GM19239 (cell line): ENCODE data around the gene ZMYND10.

Source experiments
- DNase-seq: peaks from one replicate; pipeline ENCODE4 v3.0.0; 2011; ENCODE audit warnings: low spot score; ENCODE audit not compliant: insufficient read length
- FAIRE-seq: peaks from 2 replicates; lab custom pipeline; 2011; peaks lifted over from hg19 to GRCh38; lab: Jason Lieb, UNC

Gene ZMYND10

GRCh38 chr3:50345586-50346234 lies at the start of gene ZMYND10:
Gene ZMYND10, minus strand, starts transcription at chr3:50345732. Its CDS starts 153 bp downstream, at chr3:50345579.
- FAIRE-seq (peak; percentile 97), DNase-seq (no peak)

DNA sequence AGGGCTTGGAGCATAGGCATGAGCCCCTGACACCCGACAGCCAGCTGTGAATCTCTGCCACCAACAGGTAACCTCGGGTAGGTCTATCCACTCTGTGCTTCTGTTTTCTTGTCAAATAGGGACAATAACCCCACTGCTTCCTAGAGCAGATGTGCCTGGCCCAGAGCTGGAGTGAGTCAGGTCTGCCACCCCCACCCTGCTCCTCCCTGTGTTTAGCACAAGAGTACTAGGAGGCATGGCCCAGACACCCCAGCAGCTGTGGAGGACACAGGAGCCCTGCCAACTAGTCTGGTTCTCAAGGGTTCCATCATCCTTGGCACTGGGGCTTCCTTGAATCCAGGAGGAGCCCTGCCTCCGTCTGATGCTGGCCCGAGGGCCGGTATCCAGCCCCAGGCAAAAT lies 47.5 kb upstream of the ZMYND10 start:
- FAIRE-seq (no peak), DNase-seq (no peak)

DNA sequence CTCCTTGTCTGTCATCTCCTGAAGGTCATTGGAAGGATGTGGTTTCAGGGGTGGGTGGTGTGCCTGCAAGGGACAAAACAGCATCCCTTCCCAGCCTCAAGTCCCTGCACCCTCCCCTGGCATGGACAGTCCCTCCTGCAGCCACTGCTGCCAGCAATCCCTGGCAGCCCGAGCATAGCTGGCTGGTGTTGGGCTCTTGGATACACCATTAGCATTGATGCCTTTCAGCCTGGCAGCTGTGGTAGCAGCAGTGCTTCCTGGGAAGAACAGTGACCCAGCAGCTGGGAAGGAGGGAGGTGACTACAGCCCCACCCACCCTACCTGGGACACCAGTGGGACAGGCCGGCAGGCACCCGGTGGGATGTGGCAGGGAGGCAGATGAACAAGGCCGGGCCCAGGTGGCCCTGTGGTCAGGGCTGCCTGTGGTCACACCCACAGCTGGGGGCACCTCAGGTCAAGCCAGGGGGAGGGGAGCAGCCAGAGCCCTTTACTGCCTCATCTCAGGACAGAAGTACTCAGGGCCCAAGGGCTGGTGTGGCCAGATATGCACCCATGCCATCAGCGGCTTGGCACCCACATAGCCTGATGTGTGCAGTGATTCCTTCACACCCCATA lies 46.7 kb upstream of the ZMYND10 start:
- no peak for DNase-seq
- no peak for FAIRE-seq

GRCh38 chr3:50390508-50391224 lies 45.1 kb upstream of the ZMYND10 start:
- DNase-seq (no peak), FAIRE-seq (no peak)

DNA sequence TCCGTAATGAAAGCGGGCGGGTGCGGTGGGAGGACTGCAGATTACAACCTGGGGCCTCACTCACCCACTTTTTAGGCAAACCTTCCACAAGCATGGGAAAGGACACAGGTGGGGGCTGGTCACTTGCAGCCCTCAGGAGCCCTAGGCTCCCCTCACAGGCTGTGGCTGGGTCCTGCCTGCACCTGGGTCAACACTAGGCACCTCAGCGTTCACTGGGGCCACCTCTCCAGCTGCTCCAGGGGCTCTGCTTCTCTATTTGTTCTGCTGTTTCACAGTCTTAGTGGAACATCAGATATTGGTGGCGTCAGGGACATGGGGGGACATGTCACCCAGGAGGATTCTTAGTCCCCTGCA lies 43.9 kb upstream of the ZMYND10 start:
- FAIRE-seq = no peak
- no peak for DNase-seq

DNA sequence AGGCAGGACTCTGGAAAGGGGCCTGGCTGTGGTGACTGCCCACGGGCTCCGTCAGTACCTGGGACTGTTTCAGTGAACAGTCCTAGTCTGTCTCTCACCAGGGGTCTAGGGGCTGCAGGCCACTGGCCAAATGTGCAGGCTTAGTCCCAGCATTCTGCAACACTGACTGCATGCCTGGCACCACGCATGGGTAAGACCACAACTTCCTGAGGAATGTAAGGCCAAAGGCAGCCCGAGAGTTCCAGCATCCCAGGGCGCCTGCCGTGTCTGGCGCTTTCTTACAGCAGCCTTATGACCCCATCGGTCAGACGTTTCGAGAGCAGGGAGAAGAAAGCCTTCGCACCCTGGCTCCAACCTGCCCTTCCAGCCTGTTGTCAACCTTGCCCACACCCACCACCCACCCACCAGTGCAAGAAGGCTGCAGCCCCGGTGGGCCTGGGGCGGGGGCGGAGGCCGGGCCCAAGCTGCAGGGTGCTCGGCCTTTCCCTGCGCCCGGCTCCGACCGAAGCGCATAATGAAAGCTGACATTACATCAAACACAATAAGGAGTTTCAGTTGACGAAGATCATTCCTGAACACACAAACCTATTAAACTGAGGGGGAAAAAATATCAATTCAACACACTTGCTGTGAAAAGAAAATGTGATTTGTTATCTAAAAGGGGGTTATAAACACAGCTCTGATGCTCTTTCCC lies 43.3 kb upstream of the ZMYND10 start:
- DNase-seq (no peak), FAIRE-seq (no peak)

DNA sequence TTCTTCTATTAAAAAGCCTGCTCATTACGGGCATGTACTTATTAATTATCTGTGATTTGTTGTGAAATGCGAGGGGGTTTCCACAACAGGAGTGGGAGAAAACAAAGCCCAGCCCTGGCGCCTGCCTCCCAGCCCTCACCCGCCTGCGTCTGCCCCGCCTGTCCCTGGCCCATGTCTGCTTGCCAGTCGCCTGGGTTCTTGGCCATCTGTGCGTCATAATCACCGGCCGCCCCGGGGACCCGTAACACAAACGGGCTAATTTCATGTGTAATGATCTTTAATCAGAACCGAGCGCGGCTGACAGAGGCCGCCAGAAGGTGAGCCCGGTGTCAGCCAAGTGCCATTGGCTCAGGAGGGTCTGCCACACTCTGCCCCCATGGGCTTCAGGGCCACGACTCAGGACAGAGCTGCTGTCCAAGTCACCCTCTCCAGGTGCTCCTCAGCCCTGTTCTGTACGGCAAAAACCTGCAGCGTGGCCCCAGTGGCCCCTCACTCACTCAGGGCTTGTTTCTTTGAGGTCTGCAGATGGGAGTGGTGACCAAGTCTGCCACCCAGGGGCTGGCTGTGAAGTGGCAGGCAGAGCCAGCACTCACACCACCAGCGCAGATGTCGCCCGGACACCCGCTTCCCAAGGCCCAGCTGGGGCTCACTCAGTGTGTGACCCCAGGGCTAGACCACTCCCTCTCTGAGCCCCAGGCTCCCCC lies 42.6 kb upstream of the ZMYND10 start:
- FAIRE-seq = no peak
- DNase-seq = no peak

DNA sequence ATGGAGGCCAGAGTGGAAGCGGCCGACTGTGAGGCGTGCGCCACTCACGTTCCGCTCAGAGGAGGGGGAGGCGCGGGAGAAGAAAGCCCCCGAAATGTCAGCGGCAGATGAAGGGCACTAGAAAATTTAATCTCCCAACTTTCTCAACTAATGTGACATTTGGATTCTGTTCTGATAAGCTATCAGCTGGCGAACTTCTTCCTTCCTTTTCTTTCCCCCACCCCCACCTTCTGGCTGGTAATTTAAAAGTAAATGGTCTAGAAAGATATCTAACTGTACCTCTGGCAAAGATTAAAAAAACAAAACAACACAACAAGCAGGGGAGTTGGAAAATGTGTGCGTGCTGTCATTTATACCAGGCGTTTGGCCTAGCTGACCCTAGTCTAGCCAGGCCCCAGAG lies 40.2 kb upstream of the ZMYND10 start:
- FAIRE-seq = no peak
- DNase-seq = no peak

GRCh38 chr3:50383750-50384149 lies 38.2 kb upstream of the ZMYND10 start:
- FAIRE-seq (no peak), DNase-seq (no peak)

DNA sequence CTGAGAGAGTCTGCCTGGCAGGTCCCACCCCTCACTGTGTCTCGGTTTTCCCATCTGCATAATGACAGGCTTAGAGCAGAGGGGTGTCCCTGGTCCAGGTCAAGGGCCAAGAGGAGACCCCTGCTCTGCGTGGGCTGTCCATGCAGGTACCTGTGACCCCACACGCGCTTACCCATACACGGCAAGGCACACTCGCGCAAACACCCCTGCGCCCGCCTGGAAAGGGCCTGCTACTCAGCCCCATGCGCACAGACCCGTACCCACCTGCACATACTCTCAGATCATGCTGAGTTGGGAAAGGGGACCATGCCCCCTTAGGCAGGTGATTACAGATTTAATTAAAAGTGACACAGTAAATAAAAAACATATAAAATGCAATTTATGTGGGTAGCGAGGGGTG lies 37.2 kb upstream of the ZMYND10 start:
- DNase-seq = no peak
- FAIRE-seq = no peak

DNA sequence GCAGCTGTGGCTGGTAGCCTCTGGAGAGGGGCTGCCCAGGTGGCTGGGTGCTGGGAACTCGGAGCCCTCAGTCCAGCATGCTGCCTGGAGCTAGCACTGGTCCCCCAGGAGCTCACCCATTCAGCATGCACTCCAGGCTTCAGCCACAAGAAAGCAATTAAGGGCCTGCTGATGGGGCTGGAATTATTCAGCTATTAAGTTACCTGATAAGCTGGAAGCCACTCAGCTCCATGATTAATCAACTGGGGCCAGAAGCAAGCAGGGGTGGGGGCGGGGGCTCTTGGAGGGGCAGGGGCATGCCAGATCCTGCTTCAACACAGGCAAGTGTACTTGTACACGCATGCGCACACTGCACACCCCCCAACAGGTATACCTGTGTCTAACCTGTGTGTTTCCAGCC lies 35.9 kb upstream of the ZMYND10 start:
- DNase-seq = no peak
- FAIRE-seq = no peak

DNA sequence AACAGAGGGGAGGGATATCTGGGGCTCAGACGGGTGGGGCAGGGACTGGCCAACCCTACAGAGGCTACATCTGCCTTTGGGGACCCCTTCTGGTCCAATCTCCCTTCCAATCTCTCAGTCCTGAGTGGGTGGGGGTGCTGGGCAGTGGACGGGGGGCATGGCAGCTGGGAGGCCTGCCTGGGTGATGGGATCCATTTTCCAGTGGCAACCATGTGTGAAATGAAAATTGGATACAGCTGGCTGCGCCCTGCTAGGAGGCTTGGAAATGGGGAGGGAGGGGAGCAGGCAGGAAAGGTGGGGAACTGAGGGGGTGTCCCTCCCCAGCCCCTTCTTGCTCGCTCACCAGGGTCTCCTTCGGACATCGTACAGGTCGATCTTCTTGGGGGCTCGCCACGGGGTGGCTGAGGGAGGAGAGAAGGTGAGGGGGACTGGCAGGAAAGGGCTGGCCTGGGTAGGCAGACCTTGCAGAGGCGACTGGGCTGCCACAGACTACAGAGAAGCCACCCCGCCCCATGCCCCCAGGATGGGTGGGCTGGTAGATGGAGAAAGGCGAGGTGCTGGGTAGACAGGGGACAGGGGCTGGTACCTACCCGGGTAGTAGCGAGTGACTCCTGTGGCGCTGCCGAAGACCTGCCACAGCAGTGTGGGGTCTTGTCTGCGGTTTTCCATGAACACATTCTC lies 35.0 kb upstream of the ZMYND10 start:
- FAIRE-seq (no peak), DNase-seq (no peak)

GRCh38 chr3:50378757-50379156 lies 33.2 kb upstream of the ZMYND10 start:
- no peak for FAIRE-seq
- no peak for DNase-seq

- DNase-seq (no peak), FAIRE-seq (no peak)
Observed at GRCh38 chr3:50378024-50378423, 32.5 kb upstream of the ZMYND10 start.

GRCh38 chr3:50375258-50375931 lies 29.9 kb upstream of the ZMYND10 start:
- no peak for FAIRE-seq
- no peak for DNase-seq

DNA sequence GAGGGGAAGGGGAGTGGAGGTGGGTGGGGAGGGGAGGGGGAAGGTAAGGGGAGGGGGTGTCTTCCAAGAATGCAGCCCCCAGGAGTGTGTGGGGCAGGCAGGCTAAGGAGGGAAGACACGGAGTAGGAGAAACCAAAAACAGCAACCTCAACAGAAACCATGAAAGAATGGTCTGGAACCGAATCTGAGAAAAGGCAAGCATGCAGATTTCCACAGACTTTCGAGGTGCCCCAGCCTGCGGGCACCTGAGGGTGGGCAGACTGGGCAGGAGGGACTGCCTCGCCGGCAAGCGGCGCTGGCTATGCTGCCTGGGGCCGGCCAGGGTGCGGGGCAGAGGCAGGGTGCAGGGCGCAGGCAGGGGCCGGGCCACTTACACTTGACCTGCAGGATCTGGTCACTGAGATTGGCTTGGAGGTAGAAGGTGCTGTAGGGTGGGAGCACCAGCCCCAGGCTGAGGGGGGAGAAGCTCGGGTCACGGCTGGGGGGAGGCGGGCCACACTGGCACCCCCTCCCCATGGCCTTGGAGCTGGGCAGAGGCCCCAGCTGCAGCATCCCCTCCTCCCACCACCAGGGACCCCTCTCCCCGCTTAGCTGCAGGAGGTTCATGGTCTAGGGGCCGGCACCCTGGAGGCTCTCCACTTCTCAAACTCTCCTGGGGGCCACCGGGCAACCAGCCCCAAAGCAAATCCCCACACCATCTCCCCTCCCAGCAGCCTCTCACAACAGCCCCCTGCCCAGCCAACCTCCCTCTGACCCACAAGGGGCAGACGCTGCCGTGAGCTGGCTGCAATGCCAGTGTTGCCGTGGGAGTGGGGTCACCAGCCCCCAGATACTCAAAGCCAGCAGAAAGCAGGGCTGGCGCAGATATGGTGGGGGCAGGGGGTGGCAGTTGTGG lies 29.1 kb upstream of the ZMYND10 start:
- DNase-seq = no peak
- FAIRE-seq = no peak

DNA sequence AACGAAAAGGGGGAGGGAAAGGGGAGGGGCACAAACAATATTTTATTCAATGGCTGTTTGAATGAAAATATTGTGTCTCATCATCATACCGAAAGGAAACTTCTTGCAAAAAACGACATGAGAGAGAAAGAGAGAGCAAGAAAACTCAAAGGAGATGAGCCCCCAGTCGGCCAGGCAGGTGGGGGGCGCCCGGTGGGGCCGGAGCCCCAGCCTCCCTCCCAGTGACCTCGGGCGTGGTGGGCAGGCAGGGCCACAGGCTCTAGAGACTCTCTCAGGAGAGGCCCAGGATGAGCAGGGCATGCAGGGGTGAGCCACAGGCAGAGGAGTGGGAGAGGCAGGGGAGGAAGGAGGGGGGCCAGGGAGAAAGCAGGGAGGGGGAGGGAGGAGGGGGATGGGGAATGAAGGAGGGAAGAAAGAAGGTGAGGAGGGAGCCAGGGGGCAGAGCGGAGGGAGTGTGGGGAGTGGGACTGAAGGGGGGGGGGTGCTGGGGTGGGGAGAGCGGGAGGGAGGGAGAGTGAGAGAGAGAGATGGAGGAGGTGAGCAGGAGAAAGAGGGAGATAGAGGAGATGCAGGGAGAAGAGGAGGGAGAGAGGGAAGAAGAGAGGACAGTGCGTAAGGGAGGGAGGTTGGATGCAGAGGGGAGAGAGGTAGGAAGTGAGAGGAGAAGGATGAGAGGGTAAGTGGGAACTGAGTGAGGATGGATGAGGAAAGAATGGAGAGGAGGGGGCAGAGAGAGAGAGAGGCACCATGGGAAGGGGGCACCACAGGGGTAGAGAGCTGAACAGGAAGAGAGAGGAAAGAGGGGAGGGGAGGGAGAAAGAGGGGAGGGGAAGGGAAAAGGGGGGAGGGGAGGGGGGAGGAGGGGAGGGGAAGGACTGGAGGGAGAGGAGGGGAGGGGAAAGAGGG lies 27.9 kb upstream of the ZMYND10 start:
- FAIRE-seq = no peak
- DNase-seq = no peak
